NCI-H524 treated with DMSO at 0.1 percent for 48 hours (cell line): Measurements from ENCODE around the gene PIK3R6.

Experiments used
- DNase-seq: peaks from one replicate; lab custom pipeline; 2025; lab: John Stamatoyannopoulos, UW

The PIK3R6 gene, protein sequence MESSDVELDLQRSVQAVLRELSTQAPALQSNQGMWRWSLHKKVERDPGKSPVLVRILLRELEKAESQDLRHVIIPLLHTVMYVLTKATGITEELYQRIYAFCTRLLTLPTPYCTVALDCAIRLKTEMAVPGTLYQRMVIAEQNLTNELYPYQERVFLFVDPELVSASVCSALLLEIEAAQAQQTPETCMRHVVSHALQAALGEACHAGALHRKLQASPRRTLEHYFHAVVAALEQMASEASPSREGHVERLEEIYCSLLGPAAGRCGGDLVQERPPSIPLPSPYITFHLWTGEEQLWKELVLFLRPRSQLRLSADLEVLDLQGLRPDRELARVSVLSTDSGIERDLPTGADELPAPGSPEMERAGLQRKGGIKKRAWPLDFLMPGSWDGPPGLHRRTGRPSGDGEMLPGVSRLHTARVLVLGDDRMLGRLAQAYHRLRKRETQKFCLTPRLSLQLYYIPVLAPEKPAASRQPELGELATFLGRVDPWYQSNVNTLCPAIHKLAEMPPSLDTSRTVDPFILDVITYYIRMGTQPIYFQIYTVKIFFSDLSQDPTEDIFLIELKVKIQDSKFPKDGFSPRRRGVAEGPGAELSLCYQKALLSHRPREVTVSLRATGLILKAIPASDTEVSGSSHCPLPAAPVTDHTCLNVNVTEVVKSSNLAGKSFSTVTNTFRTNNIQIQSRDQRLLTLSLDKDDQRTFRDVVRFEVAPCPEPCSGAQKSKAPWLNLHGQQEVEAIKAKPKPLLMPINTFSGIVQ

DNA sequence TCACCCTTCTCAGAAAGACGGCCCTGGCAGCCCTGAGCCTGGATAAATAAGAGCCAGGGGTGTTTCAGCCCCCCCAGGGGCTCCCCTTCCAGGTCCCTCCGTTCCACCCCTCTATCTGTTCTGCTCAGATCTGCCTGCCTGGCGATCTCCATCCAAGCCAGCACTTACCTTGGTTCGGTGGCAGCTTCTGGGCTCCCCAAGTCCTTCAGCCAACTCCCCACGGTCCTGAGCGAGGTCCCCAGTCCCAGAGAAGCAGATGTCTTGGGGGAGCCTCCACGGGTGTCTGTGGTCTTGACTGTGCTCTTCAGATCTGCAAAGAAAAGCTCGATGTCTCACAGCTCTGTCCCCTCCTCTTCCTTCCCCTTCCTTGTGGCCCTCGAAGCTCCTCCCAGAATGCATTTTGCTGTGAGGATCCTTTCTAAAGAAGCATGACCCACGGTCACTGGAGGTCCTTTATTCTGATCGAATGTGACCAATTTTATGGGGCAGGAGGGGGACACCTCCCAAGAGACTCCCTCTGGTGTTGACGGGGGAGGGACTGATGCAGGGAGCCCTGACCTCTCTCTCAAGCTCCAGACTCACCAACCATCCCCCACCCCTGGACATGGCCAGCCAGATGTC is at the start of gene PIK3R6:
PIK3R6 (minus strand) TSS at position 314 of the 621 bp plus-strand sequence. CDS start 17,880 bp downstream, outside the sequence.
- DNase-seq = no peak

DNA sequence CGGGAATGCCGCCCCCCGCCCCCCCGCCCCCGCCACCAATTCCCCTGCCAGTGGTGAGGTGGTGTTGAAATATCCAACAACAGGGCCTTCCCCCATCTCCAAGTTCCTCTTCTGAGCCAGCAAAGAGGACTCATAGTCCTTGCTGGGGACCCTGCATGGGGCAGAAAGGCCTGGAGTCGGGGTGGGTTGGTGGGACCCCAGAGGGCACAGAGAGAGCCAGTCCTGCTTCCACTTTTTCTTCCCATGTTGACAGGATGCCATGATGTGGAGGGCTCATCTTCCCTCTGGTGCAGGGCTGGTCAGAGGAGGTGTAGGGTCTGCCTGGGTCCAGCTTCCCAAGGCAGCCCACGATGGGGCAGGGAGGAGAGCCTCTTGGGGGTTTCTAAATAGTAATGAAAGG is 49.0 kb upstream of the PIK3R6 start:
- DNase-seq = no peak

DNA sequence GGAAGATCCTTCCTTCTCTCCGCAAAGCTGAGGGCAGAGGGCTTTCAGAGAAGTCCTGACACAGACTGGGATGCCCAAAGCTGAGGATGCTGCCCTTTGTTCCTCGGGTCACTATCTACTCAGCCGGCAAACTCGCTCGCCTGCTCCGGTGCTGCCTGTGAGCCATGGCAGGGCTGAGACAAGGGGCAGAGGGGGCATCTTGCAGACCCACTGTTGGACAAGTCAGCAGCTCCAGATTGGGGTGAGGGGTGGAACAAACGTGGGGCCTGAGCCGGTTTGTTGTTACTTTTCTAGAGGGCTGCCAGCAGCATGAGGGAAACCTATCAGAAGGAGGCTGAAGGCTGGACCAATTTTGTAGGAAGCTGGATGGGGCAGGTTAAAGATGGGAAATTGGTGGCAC is 47.1 kb upstream of the PIK3R6 start:
- DNase-seq = no peak

DNA sequence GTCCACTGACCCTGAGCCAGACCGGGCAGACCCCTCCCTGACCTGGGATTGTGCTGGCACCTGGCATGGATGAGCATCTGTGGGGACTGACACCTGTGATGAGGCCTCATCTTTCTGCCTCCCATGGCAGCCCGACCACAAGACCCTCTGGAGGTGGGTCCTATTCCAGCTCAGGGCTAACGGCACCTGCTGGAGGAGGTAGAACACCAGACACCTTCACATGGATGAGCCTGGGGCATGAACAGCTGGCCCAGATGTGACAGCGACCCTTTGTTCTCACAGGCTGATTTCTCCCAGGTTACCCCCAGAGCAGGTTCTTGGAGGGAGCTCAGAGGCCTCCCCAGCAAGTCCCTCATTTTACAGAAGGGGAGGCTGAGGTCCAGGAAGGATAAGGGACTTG is 46.4 kb upstream of the PIK3R6 start:
- DNase-seq = no peak

DNA sequence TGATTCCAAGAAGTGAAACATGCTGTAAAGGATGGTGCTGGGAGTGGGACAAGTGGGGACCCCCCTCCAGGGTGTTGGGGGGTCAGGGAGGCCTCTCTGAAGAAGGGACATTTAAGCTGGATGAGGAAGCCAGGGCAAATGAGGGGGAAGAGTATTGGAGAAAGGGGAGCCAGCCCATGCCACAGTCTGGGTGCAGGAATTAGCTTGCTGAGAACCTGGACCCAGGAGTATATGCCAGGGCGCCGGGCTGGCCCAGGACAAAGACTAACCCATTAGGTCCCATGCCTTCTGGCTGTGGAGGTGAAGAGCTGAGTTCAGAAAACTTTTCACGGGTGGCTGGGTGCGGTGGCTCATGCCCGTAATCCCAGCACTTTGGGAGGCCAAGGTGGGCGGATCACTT is 45.6 kb upstream of the PIK3R6 start:
- DNase-seq = no peak

DNA sequence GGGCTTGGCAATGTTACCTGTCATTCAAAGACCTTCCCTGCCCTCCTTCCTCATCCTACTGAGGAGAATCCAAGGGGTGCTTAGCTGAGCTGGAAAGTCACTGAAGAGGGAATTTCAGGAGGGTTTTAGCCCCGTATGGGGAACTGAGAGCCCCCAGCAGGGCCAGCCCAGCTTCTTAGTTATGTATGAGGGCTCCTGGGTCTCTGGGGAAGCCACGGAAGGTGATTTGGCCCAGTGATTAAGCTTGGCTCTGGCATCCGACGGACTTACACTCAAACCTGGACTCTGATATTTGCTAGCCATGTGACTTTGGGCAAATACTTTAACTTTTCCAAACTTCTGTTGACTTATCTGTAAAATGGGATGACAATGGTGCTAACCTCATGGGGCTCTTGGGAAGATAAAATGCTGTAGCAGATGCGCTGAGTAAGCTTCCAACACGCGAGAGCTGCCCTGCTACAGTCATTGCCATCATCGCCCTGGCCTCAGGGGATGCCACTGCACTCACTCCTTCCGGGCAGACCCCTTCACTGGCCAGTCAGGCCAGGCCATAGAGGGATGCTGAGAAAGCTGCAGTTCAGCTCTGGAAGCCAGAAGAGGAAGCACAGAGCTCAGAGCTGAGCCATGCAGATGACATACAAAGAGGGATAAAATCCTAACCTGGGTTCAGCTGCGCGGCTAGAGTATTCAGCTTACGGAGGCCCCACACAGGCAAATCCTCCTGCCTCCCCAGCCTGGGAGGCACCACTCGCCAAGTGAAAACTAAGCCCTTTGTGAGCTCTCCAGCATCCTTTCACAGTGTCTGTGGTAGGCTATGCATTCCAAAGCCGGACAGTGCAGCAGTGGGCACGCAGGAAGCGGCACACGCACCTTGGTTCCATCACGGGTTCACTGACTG is 44.9 kb upstream of the PIK3R6 start:
- no peak for DNase-seq

DNA sequence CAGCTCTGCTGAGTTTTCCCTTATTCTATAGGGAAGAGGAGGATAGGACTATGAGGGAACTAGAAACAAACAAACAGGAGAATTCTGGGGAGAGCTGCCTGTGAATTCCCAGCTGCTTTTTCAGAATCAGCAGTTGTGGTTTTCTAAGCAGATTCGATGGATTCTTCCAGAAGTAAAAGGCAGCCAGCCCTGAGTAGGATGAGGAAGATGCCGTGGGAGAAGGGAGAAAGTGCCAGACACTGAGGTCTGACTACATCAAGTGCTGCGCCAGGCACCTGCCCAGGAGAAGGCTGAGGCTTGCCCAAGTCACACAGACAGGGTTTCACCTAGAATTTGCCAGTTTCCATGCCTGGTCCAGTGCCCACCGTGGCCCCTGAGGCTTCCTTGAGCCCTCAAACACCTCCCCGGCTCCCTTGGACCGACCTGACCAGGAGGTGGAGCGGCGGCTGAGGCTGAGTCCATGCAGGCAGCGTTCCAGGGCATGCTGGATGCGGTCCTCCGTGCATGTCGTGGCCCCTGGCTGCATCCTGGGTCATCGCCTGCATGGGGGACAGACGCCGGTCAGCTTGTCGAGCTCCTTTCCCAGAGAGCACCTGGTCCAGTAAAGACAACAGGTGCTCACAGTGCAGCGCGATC is 43.6 kb upstream of the PIK3R6 start:
- DNase-seq = no peak

DNA sequence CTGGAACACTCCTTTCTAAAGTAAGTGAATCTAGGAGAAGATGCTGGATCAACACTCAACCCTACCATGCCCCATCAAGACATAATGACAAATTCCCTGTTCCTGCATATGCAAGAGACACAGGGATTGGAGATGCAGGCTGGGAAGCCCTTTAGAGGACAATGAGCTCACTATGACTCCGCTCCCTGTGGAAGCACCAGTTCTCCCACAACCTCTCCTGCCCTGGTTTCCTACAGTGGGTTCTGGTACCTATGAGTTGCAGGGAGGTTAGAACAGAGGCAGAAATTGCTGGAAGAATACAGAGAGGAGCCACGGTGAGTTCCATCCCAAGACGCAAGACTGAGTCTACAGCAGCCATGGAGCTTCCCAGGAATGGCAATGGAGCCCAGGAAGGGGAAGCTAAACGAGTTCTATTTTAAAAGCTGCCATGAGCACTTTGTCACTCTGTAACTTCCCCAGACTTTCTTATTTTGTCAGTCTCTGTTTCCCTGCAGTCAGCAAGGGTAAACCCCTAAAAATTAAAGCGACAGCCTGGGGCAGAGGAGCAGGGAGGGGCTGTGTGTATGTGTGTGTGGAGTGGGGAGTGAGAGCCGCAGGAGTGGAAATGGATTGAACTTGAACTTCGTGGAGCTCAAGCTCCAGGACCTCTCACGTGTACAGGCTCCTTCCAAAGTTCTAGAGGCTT is 42.3 kb upstream of the PIK3R6 start:
- no peak for DNase-seq

DNA sequence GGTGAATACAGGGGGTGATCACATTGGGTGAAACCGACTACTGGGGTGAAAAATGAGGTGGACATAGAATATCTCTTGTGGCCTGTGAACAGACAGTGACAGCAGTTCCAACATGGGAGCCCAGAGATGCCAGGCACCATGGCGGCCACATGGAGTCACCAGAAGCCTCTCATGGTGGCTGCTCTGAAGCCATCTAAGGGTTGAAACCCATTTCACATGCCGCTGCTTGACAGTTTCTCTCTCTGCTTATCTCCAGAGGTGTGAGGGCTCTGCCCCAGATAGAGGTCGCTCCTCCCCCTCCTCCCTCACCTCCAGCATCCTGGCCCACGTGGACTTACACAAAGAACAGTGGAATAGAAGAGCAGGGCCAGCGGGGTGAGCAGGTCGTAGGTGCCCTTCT is 37.9 kb upstream of the PIK3R6 start:
- no peak for DNase-seq

DNA sequence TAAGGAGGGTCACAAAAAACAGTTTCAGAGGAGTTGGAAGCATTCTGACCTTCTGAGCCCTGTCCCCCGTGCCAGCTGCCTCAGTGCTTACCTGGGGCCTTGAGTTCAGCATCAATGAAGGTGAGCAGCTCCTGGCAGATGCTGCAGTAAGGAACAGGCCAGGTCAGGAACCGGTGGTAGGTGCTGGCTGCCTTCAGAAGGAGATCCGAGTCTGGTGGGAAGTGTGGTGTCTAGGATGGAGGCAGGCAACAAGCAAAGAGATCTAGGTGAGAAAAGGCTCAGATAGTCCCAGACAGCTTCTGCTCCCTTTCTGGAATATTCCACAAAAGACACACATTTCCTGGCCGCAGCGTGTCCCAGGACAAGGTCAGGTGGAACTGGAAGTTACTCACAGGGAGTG is 37.2 kb upstream of the PIK3R6 start:
- DNase-seq = no peak

DNA sequence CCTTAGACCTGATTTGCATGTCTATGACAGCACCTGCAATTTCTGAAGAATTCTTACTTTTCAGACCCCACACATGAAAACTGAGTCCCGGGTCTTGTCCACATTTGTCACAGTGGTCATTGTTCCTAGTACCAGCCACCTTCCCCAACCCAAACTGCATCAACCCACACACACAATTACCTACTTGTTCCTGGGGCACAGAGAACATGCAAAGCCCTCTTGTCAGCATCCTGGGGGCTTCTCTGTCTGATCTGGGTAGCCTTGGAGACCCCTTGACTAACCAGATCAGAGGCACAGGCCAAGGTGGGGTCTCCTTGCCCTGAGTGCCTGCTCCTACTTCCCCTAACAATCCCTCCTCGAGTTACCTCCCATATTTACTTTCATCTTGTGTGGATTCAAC is 36.7 kb upstream of the PIK3R6 start:
- DNase-seq = no peak

DNA sequence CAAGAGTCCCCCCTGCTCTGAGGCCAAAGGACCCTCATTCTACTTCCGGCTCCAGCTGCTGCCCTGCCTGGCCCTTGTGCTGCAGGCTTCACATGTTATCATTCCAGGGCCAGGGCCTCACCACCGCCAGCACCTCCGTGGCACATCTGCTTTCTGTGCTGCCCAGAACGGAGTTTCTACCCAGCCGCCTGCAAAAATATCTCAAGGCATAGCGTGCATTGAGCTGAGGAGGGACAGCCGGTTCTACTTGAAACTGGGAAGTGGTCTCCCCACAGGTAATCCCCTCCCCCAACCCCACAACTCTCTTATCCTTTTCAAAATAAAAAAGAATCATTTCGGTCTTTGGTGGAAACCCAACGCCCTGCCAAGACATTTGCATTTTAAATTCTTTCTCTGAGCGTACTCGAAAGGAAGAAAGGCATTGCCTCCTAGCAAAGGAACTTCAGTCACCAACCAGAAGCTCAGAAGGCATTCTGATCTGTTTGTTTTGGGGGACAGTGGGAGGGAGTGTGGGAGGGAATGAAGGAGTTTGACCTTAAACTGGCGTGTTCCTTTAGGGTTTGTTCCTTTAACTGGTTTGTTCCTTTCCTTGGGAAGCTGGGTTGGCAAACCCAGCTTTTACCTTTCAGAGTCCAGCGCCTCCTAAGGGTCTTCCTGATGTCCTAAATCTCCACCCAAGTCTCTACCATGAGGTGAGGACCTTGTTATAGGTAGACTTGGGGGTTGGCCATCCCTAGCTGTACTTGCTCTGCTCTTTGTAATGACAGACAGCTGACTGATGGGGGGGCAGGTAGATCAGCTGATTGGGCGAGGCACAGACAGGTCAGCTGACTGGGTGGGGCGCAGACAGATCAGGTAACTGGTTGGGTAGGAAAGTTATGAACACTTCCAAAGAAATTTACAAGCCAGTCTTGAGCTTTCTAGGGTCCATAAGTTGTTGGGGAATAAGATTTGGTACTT is 33.4 kb upstream of the PIK3R6 start:
- no peak for DNase-seq

DNA sequence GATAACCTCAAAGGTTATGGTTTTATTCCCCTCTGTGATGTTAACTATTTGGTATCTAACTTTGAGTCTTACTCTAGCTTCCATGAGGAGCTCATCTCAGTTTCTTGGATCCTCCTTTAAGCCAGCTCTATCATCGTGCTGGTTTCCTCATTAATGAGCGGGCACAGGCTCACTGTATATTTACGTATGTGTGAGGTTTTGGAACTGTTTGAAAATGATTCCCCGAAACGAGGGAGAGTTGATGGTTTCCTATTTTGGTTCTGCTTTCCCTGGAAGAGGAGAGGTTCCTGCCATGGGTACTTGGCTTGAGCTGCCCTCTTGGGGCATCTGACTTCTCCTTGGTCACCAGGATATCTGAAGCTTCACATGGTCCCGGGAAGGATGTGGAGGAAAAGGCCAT is 32.7 kb upstream of the PIK3R6 start:
- no peak for DNase-seq

DNA sequence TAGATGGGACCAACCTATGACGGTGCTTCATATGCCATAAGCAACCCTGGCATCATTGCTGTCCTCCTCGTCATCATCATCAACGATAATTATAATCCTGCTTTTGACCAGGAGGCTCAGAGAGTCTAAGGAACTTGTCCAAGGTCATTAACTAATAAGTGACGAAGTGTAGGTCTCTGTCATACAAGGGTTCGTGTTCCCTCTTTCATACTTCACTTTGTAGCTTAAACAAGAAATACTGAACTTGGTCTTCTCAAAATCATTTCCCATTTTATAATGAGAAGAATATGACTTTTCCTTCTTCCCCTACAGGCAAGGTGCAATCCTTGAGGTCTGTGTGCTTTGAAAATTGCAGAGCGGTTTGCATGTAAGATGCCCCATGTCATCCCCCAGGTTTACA is 31.2 kb upstream of the PIK3R6 start:
- DNase-seq = no peak

DNA sequence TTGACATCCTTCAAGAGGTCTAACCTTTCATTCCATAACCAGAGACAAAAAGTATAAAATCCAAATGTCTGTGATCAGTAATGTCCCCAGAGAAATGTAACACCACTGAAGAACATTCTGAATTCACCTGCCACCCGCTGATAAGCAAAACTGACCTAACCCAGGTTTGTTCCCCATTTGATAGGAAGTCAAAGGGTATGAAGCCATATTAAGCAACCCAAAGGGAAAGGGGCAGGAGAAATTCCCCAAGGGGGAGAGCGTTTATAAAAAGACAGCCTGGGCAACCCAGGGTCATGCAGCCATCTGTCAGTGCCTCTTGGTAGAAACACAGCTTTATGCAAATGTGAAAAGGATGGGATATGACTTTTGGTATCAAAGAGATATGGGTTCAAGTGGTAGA is 30.7 kb upstream of the PIK3R6 start:
- no peak for DNase-seq

DNA sequence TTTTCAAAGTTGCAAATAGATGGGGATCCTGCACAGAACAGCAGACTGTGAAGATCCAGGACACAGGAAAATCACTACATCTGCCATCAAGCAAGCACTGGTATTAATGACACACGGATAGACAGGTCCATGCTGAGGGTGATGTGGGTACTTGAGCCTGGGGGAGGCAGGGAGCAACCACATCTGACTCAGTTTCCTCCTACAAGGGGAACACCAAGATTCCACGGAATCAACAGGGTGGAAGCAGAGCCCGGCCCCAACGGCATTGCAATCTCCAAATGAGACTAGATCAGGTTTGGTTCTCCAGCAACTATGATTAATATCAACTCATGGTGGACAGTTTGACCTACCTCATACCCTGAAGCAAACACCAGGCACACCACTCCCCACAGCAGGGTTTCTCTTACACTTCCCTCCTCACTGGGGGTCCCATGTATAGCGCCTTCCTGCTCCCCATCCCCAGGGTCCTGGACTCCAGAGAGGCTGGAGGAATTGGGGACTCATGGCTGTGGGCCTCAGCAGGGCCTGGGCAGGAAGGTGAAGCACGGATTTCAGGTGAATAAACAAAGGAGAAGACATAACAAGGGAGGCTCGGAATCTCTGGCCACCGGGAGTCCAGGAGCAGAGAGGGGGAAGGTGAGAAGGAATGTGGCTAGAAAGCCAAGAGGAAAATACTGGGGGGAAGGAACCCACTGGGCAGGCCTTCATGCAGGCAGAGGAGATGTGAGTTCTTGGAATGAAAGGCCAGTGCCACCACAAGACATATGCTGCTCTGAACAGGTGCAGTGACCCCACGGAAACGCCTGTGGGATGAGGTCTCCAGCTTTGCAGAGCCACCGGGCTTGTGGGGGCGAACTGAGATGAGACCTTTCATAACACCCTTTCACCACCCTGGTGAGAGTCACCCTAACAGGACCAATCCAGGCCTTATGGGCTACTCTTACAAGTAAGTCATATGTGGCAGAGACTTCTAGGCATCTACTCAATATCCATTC is 29.5 kb upstream of the PIK3R6 start:
- no peak for DNase-seq

DNA sequence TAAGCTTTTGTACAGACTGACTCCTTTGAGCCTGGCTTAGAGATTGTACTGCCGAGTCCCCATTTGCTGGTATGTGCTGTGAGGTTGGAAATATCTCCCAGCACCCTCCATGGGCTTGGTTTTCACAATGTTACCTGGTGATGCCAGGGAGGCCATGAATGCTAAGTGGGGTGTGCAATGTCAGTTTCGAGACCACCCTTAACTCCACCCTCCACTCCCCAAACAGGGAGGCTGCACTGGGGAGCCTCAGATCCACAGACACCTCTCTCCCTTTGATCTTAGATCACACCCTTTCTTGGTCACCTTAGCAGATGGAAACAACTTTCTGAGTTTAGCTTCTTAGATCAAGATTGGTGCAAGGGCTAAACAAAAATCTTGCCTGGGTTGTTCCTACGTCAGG is 28.6 kb upstream of the PIK3R6 start:
- no peak for DNase-seq
